HG02938 (cell line): Measurements from ENCODE around the gene LANCL1.
A peak's percentile ranks its signal among the peaks of the same experiment; 100 is the strongest.
"Not testable (repeated sequence)": the region's sequence is repeated elsewhere in the genome, so short reads cannot be mapped to it uniquely, and the experiment has no call there.

ENCODE experiments used
- ATAC-seq: cut with Tn5 transposase; IDR thresholded peaks from one replicate; pipeline ENCODE4 v1.9.1; 2021; ENCODE audit warnings: mild to moderate bottlenecking, moderate library complexity; ENCODE audit not compliant: unreplicated experiment

LANCL1 gene

DNA sequence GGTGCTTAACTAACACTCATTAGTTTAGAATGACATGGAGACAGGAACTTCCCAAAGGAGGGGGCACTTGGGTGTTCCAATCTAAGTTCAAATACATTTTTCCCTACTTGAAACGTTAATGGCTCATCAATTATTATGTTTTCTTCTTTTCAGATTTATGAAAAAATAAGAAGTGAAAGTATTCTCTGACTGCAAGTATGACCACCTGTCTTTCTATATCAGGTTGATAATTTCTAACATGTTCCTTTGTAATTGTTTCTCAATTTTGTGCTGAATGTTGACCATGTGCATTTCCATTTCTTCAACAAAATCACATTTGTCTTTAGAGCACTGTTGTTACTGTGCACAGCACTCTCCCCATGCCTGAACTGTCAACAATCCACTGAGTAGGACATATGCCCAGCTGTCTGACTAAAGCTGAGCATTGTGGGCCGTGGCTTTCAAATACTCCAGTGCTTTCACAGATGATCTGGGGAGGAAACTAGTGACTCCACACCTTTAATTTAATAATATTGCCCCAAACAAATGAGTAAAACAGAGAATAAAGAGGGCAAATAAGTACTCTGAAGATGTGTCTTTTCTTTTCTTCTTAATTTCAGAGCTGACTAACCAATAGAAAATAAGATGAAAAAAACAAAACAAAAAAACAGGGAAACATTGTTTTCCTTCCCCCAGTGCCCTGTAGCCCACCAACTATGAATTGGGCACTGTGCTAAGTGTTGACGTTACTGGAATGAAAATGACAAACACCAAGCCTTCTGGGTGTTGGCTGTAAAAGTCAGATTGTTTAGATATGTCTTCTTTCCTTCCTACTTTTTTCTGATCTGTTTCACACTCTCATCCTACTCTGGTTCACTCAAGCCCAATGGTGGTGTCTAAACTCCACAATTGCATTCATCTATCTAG is 16.0 kb downstream of the LANCL1 start:
- peak; percentile 57 for ATAC-seq

DNA sequence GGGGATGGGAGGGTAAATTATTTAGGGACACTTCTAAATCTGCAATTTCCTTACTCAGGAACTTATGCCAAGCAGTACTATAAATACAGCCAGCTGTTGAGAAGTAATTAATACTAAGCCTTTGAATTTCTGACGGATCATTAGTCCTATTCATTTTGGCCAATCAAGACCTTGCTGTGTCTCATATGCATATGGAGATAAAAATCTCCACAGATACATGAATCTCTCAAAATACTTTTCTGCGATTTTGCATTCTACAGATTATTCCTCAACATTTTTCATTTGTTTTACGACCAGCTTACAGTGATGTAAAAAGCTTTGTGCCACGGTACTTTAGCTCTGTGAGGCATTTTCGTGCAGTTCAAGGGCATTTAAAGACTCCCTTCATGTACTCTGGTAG is 16.7 kb downstream of the LANCL1 start:
- ATAC-seq: peak; percentile 15

DNA sequence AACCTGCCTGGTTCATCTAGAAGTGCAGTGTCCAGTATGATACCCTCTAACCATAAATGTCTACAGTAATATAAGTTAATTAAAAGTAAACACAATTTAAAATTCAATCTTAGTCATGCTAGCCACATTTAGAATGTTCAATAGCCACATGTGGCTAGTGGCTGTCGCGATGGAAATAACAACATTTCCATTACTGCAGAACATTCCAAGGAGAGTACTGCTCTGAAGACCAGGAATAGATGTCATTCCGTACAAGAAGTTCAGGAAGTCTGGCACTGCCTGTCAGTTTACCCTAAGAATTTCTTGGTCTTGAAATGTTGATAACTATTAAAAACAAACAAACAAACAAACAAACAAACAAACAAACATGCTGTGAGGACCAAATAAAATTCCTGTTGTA is 17.2 kb downstream of the LANCL1 start:
- ATAC-seq: no peak

DNA sequence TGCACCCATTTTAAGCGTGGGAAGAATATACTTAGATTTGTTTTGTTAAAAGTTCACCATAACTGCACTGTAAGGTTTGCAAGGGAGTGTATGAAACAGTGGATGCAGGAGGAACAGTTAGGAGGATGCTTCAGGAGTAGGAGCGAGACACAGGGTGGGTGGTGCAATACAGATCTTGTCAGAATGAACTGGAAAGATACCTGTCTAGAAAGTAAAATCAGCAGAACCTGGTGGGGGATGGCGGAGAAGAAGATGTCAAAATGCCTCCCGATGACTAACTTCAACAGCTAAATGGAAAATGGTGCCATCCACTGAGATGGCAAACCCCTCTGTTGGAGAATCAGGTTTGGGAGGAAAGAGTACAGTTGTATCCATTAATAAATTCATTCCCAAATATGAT is 18.2 kb downstream of the LANCL1 start:
- ATAC-seq: no peak

DNA sequence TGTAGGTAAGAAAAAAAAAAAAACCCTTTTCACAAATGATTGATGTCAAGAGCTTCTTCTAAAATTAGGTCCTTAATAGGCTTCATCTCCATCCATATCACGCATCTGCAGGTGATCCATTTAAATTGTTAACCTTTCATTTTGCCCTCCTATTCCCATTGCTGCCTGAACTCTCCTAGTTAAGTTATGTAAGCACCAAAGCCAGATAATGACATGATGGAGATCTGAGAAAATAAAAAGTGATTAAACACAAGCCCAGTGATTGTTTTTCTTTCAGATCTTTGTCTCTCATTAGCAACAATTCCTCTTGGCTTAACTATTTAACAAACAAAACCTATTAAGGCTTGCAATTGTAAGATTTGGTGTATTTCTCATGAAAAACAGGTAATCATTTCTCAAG is 20.0 kb downstream of the LANCL1 start:
- no peak for ATAC-seq

DNA sequence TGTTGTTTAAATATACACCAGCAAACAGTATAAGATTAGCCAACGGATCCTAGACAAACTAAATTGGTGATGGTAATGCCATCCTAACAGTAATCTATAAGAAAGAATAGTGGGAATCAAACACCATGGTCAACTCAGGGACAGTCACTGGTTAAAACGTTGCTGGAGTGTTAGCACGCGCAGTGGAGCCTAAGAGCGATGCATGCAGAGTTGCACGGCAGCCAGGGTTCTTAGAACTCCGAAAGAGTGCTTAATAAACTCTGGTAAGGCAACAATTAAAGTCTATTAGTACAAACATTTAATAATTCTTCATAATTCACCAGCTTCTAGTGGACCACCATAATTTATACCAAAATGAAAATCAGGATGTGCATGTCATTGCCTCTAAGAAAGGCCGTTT is 22.2 kb downstream of the LANCL1 start:
- no peak for ATAC-seq

DNA sequence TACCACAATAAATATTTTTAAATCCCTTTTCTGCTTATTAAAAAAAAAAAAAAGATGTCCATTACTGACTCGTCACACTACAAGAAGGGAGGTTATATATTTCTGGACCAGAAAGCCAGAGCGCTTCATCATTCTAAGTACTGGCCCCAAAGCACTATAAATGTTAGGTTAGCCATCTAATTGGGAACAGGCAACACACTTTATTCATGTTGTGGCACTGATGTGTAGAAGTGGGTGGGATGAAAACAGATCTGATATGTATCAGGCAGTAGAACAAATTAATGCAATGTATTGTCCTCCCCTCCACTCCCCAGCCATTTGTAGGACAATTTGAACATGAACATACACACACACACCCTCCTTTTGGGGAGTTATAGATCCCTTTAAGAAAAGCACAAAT is 24.4 kb downstream of the LANCL1 start:
- no peak for ATAC-seq

DNA sequence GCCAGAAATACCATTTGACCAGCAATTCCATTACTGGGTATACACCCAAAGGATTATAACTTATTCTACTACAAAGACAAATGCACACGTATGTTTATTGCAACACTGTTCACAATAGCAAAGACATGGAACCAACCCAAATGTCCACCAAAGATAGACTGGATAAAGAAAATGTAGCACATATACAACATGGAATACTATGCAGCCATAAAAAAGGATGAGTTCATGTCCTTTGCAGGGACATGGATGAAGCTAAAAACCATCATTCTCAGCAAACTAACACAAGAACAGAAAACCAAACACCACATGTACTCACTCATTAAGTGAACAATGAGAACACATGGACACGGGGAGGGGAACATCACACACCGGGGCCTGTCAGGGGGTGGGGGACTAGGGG is 25.6 kb downstream of the LANCL1 start:
- not testable (repeated sequence) for ATAC-seq

DNA sequence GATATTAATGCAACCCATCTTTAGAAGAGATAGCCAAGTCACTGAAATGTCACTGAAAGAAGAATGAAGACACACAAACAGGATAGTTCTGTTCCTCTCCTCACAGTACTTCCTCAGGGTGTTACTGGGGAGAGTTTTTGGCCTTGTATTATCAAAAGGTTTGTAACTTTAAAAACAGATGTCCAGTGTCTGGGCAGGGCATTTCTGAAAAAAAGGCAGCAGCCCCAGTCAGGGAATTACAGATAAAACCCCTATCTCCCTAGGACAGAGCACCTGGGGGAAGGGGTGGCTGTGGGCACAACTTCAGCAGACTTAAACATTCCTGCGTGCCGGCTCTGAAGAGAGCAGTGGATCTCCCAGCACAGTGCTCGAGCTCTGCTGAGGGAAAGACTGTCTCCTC is 30.8 kb downstream of the LANCL1 start:
- ATAC-seq: no peak

DNA sequence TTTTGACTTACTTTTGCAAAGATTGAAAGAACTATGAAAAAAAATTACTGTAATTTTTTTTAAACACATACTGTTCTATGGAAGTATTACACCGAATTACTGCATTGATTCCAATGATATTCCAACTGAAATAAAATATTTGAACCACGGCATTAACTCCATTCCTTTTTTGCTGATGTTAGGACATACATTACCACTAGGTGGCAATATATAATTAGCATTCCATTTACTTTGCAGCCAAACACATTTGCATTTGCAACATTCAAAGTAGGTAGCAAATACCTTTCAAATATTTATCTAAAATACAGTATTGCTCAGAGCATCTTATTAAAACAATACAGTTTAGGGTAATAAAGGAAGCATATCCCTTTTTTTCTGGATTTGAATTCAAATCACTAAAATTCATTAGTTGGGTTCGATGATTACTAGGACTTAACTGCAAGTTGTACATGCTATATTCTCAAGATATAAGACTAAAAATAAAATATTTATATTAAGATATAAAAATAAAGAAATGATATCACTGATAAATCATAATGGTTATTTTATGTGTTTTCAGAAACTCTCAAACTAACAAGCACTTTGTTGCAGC is 31.3 kb downstream of the LANCL1 start:
- ATAC-seq: peak; percentile 34

DNA sequence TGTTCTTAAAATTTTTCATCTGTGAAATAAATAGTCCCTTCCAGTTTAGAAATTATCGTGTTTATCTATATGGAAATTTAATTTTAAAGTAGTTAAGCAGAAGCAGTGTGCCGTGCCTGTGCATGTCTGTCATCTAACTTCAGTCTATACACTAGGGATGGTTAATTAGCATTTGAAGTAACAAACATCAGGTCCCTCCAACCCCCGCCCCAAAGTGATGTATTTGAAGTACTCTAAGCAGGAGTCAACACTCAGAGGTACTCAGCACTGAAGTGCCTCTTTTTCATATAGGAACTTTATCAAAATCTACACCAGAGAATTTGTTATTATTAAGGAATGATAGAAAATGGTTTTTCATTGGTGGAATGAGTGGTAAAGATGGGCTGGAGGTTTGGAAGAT is 33.0 kb downstream of the LANCL1 start:
- ATAC-seq: no peak

DNA sequence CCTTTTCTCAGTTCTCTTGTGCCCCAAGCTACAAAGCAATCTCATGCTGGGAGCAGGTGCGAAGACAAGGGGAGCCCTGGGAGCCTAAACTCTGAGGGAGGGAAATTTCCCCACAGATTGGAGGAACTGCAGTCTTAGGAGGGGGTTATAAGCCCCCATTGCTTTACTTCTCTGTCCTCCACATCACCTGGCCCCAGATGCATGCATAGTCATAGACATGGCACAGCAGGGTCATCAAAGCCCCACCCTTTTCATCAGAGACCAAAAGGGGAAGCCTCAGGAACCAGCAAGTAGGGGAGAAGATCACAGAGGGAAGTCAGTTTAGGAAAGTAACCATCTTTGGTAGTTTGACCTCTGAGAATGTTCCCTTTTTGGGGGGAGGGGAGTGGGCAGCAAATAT is 33.7 kb downstream of the LANCL1 start:
- ATAC-seq: peak; percentile 36

DNA sequence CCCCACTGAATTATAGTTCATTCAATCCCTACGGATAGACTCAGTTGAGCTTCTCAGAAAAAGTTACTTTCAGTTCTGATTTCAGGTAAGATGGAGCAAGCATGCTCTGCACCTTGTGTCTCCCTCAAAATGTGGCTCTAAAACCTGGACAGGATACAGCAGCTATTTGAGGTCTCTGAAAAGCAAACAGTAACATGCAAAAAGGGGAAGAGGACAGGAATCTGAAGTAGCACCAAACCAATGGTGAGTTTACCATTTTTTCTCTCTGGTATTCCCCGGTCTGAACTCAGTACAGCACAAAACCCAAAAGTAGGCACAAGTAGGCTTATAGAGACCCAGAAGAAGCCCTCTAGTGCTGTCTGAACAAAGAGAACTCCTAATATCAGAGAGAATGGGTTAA is 34.1 kb downstream of the LANCL1 start:
- peak; percentile 77 for ATAC-seq

DNA sequence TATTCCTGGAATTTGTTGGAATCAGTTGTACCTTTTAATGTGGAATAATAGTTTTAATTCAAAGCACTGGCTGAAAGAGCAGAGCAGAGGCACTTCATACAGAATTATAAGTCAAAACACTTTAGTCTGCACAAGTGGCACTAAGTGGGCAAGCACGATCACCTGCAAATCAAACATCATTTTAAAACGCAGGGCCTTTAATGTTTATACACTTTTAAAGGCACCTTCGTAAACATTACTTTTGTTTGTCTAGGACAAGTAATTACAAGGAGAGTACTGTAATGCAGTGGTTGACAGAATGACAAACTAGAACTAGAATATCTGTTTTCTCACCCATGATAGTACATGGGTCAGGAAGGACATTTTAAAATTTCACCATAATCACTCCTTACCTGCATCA is 36.4 kb downstream of the LANCL1 start:
- ATAC-seq: no peak

DNA sequence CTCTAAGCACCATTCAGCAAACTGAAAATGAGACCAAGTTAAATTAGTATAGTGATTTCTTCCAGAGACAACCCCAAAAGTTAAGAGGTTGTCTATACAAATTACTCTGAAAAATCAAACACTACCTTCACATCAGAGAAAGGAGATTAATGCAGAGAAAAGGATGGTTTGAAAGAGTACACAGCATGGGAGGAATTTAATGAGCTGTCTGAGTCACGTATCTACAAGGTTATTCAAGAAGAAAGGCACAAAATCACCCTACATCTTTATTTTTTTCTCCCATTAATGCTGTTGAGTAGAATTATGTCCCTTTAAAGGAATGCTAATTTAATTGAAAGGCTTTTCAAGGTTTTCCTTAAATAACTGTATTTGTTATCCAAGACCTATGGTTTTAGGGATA is 41.1 kb downstream of the LANCL1 start:
- ATAC-seq: no peak

DNA sequence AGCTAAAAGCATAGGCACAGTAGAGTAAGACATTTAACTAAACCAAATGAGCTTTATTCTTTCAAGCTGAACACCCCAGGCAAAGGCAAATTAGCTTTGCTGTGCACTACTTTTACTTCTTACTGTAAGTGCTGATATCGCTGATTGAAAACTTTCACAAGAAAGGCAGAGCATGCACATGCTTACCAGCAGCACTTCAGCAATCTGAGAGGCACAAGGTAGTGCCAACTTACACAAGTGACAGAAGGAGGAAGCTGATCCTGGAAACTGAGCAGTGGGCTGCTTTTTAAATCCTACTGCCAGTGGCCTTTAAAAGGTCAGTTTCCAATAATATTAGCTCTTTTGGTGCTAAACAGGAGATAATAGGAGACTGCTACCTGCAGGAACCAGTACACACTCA is 43.9 kb downstream of the LANCL1 start:
- ATAC-seq: no peak

DNA sequence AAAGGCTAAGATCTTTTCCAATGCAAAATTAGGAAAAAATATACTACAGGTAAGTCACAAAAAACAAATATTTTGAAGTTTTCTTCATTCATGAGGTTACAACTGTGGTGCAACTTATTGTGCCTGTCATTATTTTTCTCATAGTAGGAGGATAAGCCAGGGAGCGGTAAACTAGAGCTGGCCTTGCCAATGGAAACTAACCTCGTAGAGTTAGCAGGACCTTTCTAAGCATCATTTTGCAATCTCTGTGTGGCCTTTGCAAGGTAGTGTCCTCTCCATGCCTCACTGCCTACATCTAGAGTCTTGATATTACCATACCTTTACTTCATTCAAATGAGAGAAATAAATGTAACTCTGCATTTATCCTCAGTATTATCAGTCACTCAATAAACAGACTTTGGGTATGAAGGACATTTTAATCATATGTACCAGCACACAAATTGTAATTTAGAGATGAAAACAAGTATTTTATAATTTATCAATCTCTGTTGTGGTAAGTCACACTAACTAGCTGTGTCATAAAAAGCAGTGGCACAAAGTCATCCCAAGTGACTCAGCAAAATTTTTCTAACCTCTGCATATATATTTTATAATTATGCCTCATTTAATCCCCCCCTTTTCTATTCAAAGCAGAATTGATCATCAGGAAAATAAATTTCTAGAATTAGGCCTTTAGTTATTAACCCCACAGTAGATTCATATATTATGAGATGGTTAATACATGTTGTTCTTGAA is 47.0 kb downstream of the LANCL1 start:
- ATAC-seq: no peak

DNA sequence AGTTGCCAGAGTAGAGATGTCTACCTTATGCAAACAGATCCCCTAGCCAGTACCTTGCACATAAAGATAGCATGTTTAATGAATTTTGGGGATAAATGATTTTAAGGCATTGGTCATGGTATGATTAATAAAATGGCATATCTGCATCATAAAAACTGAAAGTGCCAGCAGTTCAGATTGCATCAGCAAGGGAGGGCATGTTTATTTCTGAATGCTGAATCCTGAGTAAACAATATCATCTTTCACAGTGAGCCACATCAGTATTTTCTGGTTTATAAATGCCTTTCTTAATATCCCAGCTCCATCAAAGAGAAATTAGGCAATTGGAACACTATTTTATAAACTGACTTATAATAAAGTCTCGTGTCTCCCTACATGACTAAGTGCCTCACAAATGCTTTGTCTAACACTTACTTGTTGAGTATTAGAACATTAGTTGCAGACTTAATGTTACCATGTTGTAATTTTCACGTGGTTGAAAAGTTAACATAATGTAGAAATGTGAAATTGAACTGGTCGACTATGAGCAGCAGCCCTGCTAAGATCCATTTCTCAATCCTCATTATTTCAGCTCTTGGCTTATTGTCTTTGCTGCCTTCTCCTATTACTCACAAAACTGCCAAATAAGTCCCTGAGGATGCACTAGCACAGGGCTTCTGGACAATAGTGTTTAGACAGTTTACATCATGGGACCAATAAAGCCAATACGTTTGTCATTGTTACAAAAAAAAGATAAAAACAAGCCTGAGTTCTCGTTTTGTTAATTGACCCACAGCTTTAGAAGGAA is 48.0 kb downstream of the LANCL1 start:
- no peak for ATAC-seq

DNA sequence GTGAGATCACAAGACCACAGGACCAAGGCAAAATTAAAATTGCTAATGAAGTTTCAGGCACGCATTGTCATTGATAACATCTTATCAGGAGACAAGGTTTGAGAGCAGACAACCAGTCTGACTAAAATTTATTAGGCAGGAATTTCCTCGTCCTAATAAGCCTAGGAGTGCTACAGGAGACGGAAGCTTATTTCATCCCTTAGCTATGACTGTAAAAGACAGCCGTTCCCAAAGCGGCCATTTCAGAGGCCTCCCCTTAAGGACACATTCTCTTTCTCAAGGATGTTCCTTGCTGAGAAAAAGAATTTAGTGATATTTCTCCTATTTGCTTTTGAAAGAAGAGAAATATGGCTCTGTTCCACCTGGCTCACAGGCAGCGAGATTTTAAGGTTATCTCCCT is 49.2 kb downstream of the LANCL1 start:
- ATAC-seq: not testable (repeated sequence)

DNA sequence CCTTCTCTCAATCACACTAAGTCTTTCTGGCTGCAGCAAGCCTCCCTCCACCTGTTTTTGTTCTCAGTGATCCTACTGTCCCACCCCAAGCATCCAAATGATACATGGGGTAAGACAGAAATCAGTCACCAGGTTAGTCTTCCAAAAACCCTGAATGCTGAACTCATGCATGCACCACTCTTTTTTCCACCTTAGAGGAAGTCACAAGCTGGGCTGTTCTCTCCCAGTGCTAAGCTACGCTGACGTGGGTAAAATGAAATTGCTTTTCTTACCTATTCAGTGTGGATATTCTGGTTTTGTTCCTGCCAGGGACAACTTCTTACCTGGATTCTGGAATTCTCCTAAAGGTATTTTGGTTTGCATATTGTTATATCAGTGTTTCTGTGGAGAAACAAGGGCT is 54.2 kb downstream of the LANCL1 start:
- ATAC-seq: no peak

DNA sequence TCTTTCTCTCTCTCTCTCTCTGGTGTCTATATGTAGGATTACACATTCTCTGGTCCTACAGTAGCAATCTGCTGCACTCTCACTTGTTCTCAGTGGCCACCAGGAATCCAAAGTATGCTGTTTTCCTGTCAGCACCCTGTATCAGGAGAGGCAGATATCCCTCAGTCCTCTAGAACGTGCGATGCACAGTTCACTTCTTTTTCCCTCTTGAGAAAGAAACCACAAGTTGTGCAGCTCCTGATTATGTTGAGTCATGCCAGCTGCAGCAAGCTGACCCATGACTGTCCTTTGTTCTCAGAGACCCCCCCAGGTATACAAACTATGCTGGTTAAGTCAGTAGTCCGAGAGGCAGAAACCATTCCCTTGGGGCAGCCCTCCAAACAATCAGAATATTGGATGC is 54.6 kb downstream of the LANCL1 start:
- no peak for ATAC-seq
